Uterus (tissue), 4 donors: ENCODE measurements around the gene ABCE1. TPM values are rescaled to one million over a fixed set of nuclear protein-coding genes. Genes with fewer than 3 reads are reported as not detected.

Experiments used
- DNase-seq, 2 donors: peaks; one replicate each; pipeline ENCODE4 v3.0.0-alpha.2; 2019 to 2020
- H3K27ac ChIP-seq, 2 donors: fragments of 200-600 bp; sonication (generic); 1 replicate in 1 of 2; 2 replicates in 1 of 2; pipeline ENCODE4 v1.5.1; 2016 to 2018
- H3K27me3 ChIP-seq, 2 donors: fragments of 200-600 bp; sonication (generic); one replicate each; pipeline ENCODE4 v1.5.1; 2018 to 2019; ENCODE audit warnings: control low read depth in 1 of 2
- H3K36me3 ChIP-seq, 2 donors: fragments of 200-600 bp; sonication (generic); one replicate each; pipeline ENCODE4 v1.5.1; 2019; ENCODE audit warnings: control low read depth in 1 of 2
- H3K4me1 ChIP-seq, 2 donors: fragments of 200-600 bp; sonication (generic); one replicate each; pipeline ENCODE4 v1.5.1; 2018 to 2019; ENCODE audit warnings: control low read depth in 1 of 2
- H3K4me3 ChIP-seq, 2 donors: fragments of 200-600 bp; sonication (generic); 1 replicate in 1 of 2; 2 replicates in 1 of 2; pipeline ENCODE4 v1.5.1; 2018 to 2019; ENCODE audit warnings: mild to moderate bottlenecking in 1 of 2
- H3K9me3 ChIP-seq, 2 donors: fragments of 200-600 bp; sonication (generic); one replicate each; pipeline ENCODE4 v1.5.1; 2019; ENCODE audit warnings: control low read depth in 1 of 2
- POLR2A ChIP-seq, 2 donors: fragments of 450-650 bp; IDR thresholded peaks; one replicate each; pipeline ENCODE4 v1.6.1; 2016; ENCODE audit warnings: antibody characterized with exemption in 2 of 2, mild to moderate bottlenecking in 1 of 2, moderate library complexity in 1 of 2
- intact Hi-C: fragments of 100-400 bp; cut with DNase I; formaldehyde crosslinking; loops from one replicate; pipeline ENCODE4 v1.15.1; 2023; ENCODE audit warnings: low total_unique reads
- total RNA-seq, 4 donors: library from RNA; depleted of rRNA in 3 of 4; stranded (reverse); fragments of >200 nt in 3 of 4; gene quantifications; one replicate each; pipeline versions ENCODE4 v1.1.0 to v1.2.4, GENCODE V29; 2014 to 2023
- TF ChIP-seq, protein P1 (sequence below), 4 experiments: fragments of 200-600 bp in 2 of 4; fragments of 450-650 bp in 2 of 4; sonication (generic) in 2 of 4; IDR thresholded peaks; one replicate each; pipeline ENCODE4 v1.5.1; 2016 to 2019; ENCODE audit warnings: antibody characterized with exemption in 4 of 4, mild to moderate bottlenecking in 2 of 4, moderate library complexity in 1 of 4
- donor health status: DM: yes; HTN: yes; CAD: no.

Gene ABCE1
- total RNA-seq, 4 donors from 2014 or later: 53.2 to 135 (median 83.5) TPM

DNA sequence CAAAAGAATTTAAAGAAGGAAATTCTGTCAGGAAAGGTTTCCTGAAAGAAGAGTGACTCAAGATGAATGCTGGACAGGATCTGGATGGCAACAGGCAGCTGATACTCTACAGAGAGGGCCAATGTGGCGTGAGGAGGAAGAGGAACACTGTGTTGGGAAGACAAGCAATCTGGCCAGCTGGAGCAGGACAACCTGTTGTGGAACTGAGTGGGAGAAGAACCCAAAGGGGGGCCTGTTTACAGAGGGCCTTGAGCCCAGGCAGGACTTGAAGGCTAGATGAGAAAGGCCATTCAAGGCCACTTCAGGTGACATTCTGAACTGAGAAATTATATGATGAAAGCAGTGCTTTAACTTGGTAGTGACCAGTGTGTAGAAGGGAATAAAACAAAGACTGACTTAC is 73.8 kb downstream of the ABCE1 start:
- TF ChIP-seq, protein P1, sequence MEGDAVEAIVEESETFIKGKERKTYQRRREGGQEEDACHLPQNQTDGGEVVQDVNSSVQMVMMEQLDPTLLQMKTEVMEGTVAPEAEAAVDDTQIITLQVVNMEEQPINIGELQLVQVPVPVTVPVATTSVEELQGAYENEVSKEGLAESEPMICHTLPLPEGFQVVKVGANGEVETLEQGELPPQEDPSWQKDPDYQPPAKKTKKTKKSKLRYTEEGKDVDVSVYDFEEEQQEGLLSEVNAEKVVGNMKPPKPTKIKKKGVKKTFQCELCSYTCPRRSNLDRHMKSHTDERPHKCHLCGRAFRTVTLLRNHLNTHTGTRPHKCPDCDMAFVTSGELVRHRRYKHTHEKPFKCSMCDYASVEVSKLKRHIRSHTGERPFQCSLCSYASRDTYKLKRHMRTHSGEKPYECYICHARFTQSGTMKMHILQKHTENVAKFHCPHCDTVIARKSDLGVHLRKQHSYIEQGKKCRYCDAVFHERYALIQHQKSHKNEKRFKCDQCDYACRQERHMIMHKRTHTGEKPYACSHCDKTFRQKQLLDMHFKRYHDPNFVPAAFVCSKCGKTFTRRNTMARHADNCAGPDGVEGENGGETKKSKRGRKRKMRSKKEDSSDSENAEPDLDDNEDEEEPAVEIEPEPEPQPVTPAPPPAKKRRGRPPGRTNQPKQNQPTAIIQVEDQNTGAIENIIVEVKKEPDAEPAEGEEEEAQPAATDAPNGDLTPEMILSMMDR (IDR thresholded peaks at IDR 0.05): no peak
- no peak for TF ChIP-seq POLR2A (IDR thresholded peaks at IDR 0.05)
- no peak overlapping the region for H3K27ac ChIP-seq
- no peaks in the 10 kb centered on the region for H3K9me3 ChIP-seq

DNA sequence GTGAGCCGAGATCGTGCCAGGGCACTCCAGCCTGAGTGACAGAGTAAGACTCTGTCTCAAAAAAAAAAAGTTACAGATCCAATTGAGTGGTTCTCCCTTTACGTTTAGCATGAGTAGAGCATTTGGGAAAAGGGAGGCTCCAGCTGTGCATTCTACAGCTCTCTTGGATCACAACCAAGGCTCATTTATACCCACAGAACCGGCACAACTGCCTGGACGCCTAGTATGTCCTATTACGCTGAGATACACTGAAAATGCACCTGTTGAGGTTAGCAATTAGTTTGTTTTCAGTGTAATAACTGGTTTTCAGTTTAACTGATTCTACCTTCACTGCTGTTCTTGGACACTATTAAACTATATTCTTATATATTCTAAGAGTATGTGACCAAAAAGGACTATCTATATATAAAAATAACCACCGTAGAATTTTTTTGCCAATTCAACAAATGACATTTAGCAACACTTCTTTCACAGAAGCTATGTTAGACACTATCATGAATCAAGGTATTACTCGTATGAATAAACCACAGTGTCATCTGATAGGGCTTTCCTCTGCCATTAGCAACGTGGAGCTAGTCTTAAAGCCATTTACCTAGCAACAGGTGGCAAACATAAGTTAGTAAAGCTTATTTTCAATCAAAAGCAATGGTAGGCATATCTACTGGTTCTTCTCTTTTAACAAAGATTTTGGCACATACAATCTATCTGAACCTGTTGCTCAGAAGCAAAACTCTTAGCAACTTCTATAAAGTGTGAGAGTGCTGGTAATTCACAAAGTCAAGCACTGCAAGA is 78.7 kb downstream of the ABCE1 start:
- Histone ChIP-seq H3K36me3 (no peaks in the 10 kb centered on the region), H3K9me3 (no peaks in the 10 kb centered on the region), H3K27me3 (no peaks in the 10 kb centered on the region), H3K4me1 (peaks cover 5 to 8% of the 10 kb centered on the region in 2 donors), H3K4me3 (peak overlapping the region in 1 of 2 donors; percentile 0), H3K27ac (peak overlapping the region; percentile 99 to 100)
- TF ChIP-seq, protein P1 (IDR thresholded peaks at IDR 0.05): no peak
- TF ChIP-seq POLR2A (IDR thresholded peaks at IDR 0.05): no peak
- DNase-seq: no peak
- intact Hi-C loops: no loop called here

More for the DNA sequence above, 73.8 kb downstream of the ABCE1 start:
- DNase-seq: no peak
- no peaks in the 10 kb centered on the region for H3K36me3 ChIP-seq
- H3K4me1 ChIP-seq: peaks cover 1 to 5% of the 10 kb centered on the region in 2 donors
- no peaks in the 10 kb centered on the region for H3K27me3 ChIP-seq
- intact Hi-C loops: no loop called here
- no peak overlapping the region for H3K4me3 ChIP-seq

DNA sequence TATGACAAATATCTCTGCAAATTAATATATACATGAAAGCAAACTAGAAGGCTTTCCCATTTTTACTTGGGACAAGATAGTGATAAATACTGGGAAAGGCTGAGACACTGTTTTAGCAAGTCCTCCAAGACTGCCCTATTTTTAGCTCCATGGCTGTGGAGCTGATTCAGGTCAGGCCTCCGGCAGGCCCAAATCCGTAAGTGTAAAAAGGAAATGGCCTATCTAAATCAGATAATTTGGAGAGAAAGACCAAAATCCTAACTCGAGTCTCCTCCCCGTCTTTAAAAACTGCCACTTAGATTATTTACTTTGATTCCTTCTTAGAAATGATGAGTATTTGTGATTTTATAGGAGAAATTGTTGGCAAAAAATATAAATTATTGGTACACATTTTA is 79.4 kb downstream of the ABCE1 start:
- Histone ChIP-seq H3K9me3 (no peaks in the 10 kb centered on the region), H3K4me1 (peaks cover 5 to 8% of the 10 kb centered on the region in 2 donors)
- intact Hi-C loops: no loop called here

DNA sequence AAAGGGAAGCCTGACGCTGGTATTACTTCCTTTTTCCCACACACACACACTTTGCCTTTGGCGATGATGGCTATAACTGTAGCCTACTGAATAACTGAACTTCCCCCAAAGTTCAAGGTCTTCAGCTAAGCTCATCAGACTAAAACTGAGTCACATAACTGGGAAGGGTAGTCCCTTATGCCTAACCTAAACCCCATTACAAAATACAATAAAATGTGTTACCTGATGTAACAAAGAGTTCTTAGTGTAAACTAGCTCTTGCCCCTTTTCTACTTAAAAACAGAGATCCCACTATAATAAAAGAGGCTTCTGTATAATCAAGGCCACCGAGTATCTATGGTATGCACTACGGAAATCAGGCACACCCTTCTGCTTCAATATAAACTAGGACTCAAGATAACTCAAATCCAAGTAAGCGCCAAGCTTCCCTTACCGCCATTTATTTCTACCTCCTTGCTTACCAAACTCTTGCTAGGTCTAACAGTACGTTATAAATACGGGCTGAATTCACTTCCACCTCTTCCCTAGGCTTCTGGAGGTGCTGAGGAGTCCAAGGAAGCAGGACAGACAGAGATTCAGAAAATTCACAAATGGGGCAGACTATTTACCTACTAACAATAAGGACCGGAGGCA is 79.9 kb downstream of the ABCE1 start:
- Histone ChIP-seq H3K9me3 (no peaks in the 10 kb centered on the region), H3K27ac (peak overlapping the region; percentile 99 to 100), H3K4me1 (peaks cover 5 to 8% of the 10 kb centered on the region in 2 donors), H3K27me3 (no peaks in the 10 kb centered on the region), H3K36me3 (no peaks in the 10 kb centered on the region), H3K4me3 (peak overlapping the region; percentile 0 to 98)
- DNase-seq: no peak
- intact Hi-C loops: no loop called here
- TF ChIP-seq, protein P1 (IDR thresholded peaks at IDR 0.05): no peak
- TF ChIP-seq POLR2A (IDR thresholded peaks at IDR 0.05): no peak

More for the DNA sequence above, 79.4 kb downstream of the ABCE1 start:
- H3K27me3 ChIP-seq: no peaks in the 10 kb centered on the region
- H3K4me3 ChIP-seq: peak overlapping the region; percentile 0 to 98
- H3K36me3 ChIP-seq: no peaks in the 10 kb centered on the region
- TF ChIP-seq, protein P1 (IDR thresholded peaks at IDR 0.05): no peak
- TF ChIP-seq POLR2A (IDR thresholded peaks at IDR 0.05): no peak
- DNase-seq: peak in 1 of 2 donors; percentile 26
- H3K27ac ChIP-seq: peak overlapping the region; percentile 99 to 100

DNA sequence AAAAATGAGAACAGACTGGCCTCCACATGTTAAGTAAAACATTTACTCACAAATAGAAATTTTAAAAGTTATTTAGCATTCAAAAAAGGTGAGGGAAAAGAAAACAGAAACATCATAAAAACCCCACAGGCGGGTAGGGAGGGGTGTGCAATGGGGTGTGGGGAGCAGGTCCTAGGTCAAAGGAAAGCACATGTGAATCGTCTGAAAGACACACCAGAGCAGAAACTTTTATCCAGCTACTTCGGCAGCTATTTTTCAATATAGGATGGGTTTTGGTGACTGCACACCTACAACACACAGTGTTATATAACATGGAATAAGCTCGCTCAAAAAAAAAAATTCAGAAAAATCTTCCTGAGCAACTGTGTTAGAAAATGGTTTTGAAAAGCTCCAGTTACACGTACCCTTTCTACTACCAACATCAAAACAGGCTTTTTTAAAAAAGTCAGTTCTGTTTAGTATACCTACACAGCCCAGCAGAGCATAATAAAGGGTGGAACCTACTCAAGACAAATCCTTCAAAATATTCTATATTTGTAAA is 80.7 kb downstream of the ABCE1 start:
- Histone ChIP-seq H3K36me3 (no peaks in the 10 kb centered on the region), H3K4me1 (peaks cover 5 to 8% of the 10 kb centered on the region in 2 donors), H3K27me3 (no peaks in the 10 kb centered on the region), H3K27ac (peak overlapping the region; percentile 99 to 100), H3K4me3 (peak overlapping the region; percentile 87 to 98), H3K9me3 (no peaks in the 10 kb centered on the region)
- TF ChIP-seq POLR2A (IDR thresholded peaks at IDR 0.05): no peak
- TF ChIP-seq, protein P1 (IDR thresholded peaks at IDR 0.05): no peak
- DNase-seq: no peak
- intact Hi-C loops: no loop called here
